ENCODE data around the gene TRHDE.

DNA sequence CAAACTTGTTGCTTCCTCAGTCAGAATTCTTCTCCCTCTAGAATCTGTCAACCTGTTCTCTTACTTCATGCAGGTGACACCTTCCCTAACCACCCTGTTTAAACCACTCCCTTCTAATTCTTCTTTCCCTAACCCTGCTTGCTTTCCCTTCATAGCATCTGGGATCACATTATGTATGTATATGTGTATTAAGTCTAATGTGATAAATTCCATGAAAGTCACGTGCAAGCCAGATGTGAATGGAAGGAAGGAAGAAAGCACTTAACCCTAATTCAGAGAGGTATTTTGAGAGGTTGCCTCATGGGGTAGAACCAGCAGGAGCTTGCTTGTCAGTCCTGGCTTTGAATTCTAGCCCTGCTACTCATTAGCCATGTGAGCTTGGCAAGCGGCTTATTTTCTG, 340.0 kb downstream of the TRHDE start:
- TF ChIP-seq CTCF (IDR thresholded peaks at IDR 0.05): no peak
- TF ChIP-seq POLR2AphosphoS5 (IDR thresholded peaks at IDR 0.05): no peak

Measured in sigmoid colon (tissue), 4 donors.